AG08396 (cell line): ENCODE results near the gene GRIK2.
"Not testable (repeated sequence)": the region's sequence is repeated elsewhere in the genome, so short reads cannot be mapped to it uniquely, and the experiment has no call there.

Experiments
- DNase-seq: peaks from one replicate; pipeline ENCODE4 v3.0.0; 2012; ENCODE audit warnings: low spot score, mixed read lengths

GRIK2 gene

GRCh38 chr6:101393251-101393828 lies at the start of gene GRIK2:
GRIK2 (plus strand) TSS chr6:101393708.
- peak; percentile 73 for DNase-seq

- no peak for DNase-seq
Measured at GRCh38 chr6:101344885-101345284, 48.6 kb upstream of the GRIK2 start.

- no peak for DNase-seq
Measured at GRCh38 chr6:101348816-101349215, 44.7 kb upstream of the GRIK2 start.

GRCh38 chr6:101350631-101351030 lies 42.9 kb upstream of the GRIK2 start:
- DNase-seq, result not testable (repeated sequence)

- no peak for DNase-seq
Measured at GRCh38 chr6:101351173-101351572, 42.3 kb upstream of the GRIK2 start.

GRCh38 chr6:101352316-101352715 lies 41.2 kb upstream of the GRIK2 start:
- DNase-seq, result no peak

- no peak for DNase-seq
Measured at GRCh38 chr6:101365181-101365580, 28.3 kb upstream of the GRIK2 start.

- no peak for DNase-seq
Measured at GRCh38 chr6:101379926-101380325, 13.6 kb upstream of the GRIK2 start.

GRCh38 chr6:101380897-101381630 lies 12.4 kb upstream of the GRIK2 start:
- DNase-seq, result no peak

GRCh38 chr6:101383747-101384146 lies 9.8 kb upstream of the GRIK2 start:
- DNase-seq, result not testable (repeated sequence)

GRCh38 chr6:101386982-101387381 lies 6.5 kb upstream of the GRIK2 start:
- DNase-seq, result no peak

GRCh38 chr6:101391772-101392585 lies 1.5 kb upstream of the GRIK2 start:
- no peak for DNase-seq

GRCh38 chr6:101392586-101393230 lies 800 bp upstream of the GRIK2 start:
- DNase-seq, result no peak

GRCh38 chr6:101393829-101394251 lies 332 bp downstream of the GRIK2 start:
- DNase-seq, result peak; percentile 36

GRCh38 chr6:101394936-101395335 lies 1.4 kb downstream of the GRIK2 start:
- DNase-seq, result no peak

- DNase-seq, result no peak
Measured at GRCh38 chr6:101395345-101395744, 1.8 kb downstream of the GRIK2 start.

- DNase-seq, result peak; percentile 38
Measured at GRCh38 chr6:101396548-101397173, 3.2 kb downstream of the GRIK2 start.

- DNase-seq, result no peak
Measured at GRCh38 chr6:101397199-101397598, 3.7 kb downstream of the GRIK2 start.

GRCh38 chr6:101398716-101399615 lies 5.5 kb downstream of the GRIK2 start:
- DNase-seq, result no peak

- no peak for DNase-seq
Measured at GRCh38 chr6:101399616-101400162, 6.2 kb downstream of the GRIK2 start.
